ENCODE results near the gene SLC12A5.
"Not testable (repeated sequence)": the region's sequence is repeated elsewhere in the genome, so short reads cannot be mapped to it uniquely, and the experiment has no call there.

The SLC12A5 gene

DNA sequence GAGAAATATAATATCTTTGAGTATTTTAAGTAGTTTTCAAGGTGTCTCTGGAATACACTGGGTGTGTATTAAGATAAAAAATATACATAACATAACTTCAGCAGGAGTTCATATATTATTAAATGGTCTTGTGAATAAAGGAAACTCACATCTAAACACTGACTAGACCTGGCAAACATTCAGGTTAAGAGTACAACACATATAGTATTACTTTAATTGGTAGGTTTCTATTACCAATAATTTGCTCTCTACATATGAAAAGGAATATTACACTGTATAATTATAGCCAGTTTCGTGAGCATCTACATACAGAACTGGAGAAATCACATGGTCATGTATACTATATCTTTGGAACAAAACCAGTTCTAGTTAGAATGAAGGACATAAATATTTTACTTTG, 52.1 kb downstream of the SLC12A5 start:
- DNase-seq (ENCODE audit: low spot score) = no peak

DNA sequence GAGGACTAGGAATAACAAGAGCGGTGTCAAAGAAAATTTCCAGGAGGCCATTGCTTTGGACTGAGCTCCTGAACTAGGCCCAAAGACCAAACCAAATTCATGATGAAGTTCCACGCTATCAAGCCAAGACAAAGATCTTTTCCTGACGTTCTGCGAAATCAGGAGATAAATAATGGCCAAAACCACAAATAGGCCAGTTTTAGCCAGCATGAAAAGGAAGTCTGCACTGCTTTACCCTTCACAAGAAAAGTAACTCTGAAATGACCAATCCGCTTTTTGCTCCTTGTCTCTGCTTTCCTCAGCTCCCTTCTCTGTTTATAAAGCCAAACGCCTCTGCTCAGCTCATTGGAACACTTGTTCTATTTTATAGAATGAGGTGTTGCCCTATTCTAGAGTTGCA, 54.1 kb downstream of the SLC12A5 start:
- DNase-seq (ENCODE audit: low spot score) = no peak

DNA sequence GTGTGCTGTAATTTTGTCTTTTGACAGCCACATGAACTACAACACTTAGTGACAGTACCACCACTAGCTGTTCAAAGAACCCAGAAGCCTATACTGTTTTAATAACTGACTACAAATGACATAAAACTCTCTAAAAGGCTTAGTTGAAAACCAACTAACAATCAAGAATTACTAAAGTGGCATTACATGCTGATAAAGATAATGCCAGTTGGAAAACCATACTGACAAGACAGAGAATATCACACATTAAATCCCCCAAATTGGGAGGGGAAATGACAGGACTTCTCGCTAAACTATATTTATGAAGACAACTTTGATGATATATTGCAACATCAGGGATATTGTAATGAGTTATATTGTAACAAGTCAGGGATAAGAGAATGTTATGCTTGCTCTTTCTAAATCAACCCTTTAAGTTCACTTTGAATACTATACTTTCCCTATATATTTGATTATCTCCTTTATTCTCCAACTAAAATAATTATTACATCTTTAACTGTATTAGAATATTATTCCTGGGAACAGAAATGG, 54.6 kb downstream of the SLC12A5 start:
- no peak for DNase-seq (ENCODE audit: low spot score)

DNA sequence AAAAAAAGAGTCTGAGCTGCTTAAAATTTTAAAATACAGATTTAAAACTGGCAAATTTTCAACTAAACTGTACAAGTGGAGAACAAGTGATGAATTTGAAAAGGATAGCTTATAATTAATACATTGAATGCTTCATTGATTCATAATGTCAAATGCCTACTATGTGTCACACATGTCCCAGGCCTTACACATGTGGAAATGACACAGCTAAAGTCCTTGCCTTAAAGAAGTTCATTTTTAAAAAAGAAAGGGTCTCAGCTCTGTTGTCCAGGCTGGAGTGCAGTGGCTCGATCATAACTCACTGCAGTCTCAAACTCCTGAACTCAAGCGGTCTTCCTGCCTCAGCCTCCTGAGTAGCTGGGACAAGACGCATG, 55.8 kb downstream of the SLC12A5 start:
- DNase-seq (ENCODE audit: low spot score) = no peak

DNA sequence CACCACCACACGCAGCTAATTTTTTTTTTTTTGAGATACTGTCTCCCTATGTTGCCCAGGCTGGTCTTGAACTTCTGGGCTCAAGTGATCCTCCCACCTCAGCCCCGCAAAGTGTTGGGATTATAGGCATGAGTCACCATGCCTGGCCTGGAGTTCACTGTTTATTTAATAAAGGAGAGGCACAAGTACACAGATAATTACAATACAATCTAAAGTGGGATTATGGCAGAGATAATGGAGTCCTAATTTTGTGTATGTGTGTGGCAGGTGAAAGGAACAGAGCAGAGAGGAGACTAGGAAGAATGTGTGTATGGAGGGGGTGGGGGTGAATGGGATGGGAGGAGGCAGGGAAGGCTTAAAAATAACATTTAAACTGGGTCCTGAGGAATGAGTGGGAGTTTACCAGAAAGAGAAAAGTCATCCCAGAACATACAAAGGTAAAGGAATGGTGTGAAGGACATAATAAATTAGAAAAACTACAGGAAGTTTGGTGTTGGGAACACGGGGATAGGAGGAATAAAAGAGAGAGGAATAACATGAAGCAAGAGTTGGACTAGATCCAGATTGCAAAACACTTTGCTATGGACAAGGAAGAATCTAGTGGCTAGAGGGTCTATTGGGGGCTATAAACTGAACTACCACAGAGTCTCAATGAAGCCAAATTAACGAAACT, 56.3 kb downstream of the SLC12A5 start:
- DNase-seq (ENCODE audit: low spot score) = peak; percentile 67

DNA sequence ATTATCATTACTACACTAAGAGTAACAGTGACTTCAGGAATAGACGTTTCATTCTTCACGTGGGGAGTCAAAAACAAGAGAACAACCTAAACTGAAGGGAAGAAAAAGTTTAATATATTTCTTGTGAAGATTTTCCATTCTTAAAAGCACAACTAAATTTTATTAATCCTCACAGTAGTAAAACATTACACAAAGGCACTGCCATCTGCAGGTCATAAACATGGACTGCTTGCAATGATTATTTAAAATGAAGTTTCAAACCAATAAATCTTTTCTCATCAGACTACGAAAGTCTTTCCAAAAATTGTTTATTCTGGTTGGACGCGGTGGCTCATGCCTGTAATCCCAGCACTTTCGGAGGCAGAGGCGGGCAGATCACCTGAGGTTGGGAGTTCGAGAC, 58.1 kb downstream of the SLC12A5 start:
- no peak for DNase-seq (ENCODE audit: low spot score)

DNA sequence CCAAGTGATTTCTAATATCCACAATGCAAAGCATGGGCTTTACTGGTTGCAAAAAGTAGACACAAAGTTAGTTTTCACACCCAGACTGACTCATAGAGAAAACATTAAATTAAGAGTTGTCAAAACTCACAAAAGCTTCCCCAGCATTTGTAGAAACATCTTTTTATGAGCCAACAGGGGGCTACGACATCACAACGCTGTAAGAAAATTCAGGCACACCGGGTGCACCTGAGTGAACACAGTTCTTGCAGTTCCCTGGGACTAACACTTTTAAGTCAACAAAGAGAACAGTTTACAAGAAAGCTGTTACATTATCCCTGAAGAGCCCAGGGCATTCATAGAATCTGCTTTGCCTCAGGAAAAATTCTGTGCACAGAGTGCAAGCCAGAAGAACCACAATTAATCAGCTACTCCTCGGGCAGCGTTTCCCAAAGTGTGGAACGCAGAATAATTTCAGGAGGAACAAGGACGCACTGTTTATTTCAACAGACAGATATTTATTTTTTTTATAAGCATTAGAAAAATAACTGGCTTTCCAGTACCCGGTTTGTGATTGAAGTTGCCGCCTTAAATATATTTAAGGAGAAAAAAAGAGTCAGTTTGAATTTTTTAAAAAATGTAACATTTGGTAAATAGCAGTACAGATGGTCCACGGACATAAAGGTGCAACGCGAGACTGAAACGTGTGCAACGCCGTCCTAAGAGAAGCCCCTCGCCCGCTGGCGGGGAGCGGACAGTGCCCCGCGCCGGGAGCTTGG, 59.6 kb downstream of the SLC12A5 start:
- DNase-seq (ENCODE audit: low spot score) = peak; percentile 9

DNA sequence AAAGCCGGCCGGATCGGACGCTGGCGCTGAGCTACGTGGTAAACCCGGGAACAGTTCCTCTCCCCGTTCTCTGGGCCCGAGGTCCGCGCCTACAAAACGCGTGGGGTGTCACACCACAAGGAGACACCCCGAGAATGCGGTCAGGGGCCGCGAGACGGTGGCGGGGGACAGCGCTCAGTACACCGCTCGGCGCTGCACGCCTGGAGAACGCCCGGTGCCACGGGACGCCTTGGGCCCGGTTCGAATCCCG, 60.1 kb downstream of the SLC12A5 start:
- no peak for DNase-seq (ENCODE audit: low spot score)

DNA sequence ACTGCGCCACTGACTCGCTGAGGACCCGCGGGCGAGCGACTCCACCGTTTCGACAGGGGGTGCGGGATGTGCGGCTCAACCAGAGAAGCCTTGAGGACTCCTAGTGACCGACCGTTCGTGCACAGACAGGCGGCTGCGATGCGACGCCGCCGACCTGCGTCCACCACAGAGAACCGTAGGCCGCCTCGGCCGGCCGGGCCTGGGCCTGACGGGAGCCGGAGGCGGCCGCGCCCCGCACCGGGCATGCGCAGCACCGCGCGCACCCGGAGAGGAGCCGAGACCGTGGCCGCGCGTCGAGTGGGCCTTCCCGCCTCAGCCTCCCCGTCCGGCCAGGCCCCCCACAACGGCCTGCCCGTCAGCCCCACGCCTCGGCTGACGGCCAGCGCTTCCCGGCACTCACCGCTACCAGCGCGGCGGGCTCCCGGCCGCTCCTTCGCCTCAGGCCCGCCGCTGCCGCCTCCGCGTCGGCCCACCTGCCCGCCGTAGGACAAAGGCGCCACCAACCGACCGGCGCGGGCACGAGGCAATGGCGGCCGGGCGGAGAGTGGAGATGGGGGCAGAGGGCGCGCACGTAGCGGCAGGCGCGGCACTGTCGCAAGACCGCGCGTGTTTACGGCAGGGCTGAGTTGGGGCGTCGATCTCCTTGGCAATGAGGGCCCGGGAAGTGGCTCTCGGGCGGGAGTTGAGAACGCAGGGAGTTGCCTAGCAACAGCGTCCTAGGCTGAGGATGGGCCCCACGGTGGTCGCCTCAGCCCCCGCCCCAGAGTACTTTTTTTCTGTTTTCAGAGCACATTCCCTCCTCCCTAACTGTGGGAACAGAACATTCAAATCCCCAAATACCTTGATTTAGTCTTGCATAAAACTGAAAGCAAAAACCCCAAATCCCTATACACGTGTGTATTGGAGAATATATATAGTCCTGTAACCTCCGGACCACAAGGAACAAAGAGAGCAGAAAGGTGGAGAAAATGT, 60.7 kb downstream of the SLC12A5 start, which contains the start of gene NCOA5:
Gene NCOA5 (minus strand): TSS at position 546 of the 972 bp plus-strand sequence. CDS start 10,538 bp downstream, outside the sequence.
- peak; percentile 95 for DNase-seq (ENCODE audit: low spot score)

DNA sequence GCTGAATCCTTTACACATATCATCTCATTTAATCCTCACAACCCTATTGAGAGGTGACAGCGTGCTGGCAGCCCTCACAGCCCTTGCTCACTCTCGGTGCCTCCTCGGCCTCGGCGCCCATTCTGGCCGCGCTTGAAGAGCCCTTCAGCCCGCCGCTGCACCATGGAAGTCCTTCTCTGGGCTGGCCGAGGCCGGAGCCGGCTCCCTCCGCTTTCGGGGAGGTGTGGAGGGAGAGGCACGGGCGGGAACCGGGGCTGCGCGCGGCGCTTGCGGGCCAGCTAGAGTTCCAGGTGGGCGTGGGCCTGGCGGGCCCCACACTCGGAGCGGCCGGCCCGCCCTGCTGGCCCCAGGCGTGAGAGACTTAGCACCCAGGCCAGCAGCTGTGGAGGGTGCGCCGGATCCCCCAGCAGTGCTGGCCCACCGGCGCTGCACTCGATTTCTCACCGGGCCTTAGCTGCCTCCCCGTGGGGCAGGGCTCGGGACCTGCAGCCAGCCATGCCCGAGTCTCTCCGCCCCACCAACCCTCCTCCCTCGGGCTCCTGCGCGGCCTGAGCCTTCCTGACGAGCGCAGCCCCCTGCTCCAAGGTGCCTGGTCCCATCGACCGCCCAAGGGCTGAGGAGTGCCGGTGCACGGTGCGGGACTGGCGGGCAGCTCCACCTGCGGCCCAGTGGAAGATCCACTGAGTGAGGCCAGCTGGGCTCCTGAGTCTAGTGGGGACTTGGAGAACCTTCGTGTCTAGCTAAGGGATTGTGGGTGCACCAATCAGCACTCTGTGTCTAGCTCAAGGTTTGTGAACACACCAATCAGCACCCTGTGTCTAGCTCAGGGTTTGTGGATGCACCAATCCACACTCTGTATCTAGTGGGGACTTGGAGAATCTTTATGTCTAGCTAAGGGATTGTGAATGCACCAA, 62.9 kb downstream of the SLC12A5 start:
- not testable (repeated sequence) for DNase-seq (ENCODE audit: low spot score)

DNA sequence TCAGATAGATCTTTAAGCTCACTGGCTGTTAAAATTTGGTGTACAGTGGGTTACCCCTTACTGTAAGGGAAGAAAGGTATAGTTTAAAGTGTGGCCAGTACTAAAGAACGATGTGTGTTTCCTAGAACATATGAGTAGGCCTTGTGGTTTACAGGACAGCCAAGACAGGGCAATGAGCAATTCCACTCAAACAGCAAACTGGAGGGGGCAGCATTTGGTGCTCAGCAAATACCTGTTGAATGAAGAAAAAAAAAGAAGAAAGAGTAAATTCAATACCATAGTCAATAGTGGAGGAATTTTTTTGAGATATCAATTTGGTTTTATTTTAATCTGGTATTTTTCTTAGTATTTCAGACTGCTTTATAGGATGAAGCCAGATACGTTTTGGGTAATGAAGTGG, 64.5 kb downstream of the SLC12A5 start:
- no peak for DNase-seq (ENCODE audit: low spot score)

DNA sequence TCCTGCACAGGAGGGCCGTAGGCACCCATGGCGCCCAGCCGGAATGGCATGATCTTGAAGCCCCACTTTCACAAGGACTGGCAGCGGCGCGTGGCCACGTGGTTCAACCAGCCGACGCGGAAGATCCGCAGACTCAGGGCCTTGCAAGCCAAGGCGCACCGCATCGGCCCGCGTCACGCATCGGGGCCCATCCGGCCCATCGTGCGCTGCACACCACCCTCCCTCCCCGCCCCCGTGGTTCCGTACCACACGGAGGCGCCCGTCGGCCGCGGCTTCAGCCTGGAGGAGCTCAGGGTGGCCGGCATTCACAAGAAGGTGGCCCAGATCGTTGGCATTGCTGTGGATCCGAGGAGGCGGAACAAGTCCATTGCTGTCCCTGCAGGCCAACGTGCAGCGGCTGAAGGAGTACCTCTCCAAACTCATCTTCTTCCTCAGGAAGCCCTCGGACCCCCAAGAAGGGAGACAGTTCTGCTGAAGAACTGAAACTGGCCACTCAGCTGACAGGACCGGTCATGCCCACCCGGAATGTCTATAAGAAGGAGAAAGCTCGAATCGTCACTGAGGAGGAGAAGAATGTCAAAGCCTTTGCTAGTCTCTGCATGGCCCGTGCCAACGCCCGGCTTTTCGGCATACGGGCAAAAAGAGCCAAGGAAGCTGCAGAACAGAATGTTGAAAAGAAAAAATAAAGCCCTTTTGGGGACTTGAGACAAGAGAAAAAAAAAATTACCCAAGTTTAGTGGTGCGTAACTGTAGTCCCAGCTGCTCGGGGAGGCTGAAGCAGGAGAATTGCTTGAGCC, 70.7 kb downstream of the SLC12A5 start:
- DNase-seq (ENCODE audit: low spot score) = no peak

DNA sequence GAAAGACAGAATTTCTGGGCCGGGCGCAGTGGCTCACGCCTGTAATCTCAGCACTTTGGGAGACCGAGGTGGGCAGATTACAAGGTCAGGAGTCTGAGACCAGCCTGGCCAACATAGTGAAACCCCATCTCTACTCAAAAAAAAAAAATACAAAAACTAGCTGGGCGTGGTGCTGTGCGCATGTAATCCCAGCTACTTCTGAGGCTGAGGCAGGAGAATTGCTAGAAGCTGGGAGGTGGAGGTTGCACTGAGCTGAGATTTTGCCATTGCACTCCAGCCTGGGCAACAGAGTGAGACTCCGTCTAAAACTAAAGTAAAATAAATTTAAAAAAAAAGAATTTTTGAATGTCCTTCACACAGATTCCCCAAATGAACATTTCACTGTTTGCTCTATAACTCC, 71.4 kb downstream of the SLC12A5 start:
- not testable (repeated sequence) for DNase-seq (ENCODE audit: low spot score)

DNA sequence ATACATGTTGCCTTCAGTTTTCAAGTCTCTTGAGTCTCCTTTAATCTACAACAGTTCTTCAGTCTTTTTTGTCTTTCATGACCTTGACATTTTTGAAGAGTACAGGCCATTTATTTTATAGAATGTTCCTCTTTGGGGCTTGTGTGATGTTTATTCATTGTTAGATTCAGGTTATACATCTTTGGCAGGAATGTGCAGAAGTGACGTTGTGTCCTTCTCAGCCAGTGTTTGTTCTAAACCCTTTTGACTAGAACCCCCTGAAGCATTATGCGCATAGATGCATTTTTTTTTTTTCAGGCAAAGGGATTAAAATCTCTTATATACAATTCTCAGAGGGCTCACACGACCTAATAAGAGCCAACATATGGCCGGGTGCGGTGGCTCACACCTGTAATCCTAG, 72.0 kb downstream of the SLC12A5 start:
- DNase-seq (ENCODE audit: low spot score) = no peak

DNA sequence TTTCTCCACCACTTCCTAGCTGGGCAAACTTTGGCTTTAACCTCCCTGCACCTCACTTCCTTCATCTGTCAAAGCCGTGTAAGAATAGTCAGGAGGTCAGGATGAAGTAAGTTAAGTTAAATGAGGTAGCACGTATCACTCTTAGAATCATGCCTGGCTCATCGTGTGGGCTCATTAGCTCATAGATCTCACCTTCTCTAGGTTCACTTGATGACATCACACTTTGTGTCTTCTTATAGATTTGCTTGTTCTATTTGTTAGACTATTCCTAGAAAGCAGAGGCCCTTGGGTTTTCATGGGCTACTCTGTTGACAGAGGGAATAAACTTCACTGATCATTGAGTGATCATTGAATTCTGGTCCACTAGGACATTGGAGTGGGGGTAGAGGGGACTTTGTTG, 72.9 kb downstream of the SLC12A5 start:
- DNase-seq (ENCODE audit: low spot score) = no peak

DNA sequence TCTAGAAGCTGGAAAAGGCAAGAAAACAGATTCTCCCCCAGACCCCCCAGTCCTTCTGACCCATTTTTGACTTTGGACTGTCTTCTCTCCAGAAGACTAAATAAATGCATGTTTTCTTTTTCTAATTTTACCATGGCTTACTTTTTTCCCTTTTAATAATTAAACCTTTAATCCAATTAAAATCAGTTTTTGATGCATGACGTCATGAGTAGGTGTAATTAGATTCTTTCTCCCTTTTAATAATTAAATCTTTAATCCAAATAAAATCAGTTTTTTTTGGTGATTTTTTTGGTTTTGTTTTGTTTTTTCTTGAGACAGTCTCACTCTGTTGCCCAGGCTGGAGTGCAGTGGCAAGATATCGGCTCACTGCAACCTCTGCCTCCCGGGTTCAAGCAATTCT, 73.9 kb downstream of the SLC12A5 start:
- no peak for DNase-seq (ENCODE audit: low spot score)

DNA sequence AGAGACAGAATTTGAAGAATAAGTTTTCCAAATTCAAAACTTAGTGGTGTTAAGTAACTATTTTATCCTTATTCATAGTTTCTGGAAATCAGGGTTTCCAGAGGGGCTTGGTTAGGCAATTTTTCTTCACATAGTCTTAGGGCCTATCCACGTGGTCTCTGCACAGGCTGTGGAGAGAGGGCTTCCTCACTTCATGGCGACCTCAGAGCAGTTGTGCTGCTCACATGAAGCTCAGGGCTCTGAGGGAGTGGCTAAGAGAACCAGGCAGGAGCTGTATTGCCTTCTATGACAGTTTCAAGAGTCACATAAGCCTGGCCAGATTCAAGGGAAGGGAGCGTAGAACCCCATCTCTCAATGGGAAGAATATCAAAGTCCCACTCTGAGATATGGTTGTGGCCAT, 75.2 kb downstream of the SLC12A5 start:
- DNase-seq (ENCODE audit: low spot score) = no peak

DNA sequence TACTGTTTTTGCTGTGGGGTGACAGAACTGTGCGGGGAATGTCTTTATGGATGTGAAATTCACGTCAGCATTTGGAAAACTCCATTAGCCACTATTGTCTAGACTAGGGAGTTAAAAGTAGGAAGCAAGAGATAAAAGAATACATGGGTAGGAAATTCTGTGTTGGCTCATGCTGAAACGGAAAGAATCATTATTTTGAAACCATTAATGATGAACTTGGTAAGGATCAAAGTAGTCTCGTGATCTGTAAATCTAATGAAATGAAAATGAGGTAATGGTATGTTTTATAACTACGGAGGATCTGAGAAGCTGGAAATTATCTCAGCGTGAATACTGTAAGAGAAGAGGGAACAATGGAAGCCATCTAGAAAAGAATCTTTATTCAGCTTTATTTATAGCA, 78.0 kb downstream of the SLC12A5 start:
- DNase-seq (ENCODE audit: low spot score) = no peak

DNA sequence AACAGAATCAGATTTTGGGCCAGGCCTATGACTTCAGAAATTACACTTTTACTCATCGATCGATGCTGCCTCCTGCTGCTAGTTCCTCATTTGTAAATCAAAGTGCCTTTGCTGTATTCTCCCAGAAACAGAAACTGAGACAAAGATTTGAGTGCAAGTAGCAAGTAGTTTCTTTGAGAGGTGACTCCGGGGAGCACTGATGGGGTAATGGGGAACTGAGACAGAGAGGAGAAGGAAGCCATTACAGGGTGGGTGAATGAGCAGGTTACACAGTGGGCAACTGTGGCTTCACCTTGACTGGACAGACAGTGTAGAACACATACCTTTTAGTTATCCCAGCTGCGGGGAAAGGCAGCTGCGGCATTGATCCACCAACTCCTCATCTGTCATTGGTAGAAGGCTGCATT, 79.4 kb downstream of the SLC12A5 start:
- no peak for DNase-seq (ENCODE audit: low spot score)

DNA sequence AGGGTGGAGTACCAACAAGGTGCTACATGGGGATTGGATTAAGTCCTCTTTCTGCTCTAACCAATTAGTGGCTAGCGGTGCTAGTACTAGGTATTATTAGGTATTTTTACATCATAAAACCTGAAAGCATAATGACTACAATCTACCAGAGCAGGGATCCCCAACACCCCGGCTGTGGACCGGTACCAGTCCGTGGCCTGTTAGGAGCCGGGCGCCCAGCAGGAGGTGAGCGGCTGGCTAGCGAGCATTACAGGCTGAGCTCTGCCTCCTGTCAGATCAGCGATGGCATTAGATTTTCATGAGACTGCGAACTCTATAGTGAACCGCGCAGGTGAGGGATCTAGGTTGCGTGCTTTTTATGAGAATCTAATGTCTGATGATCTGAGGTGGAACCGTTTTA, 80.0 kb downstream of the SLC12A5 start:
- no peak for DNase-seq (ENCODE audit: low spot score)
